Activated naive CD8-positive, alpha-beta T cell (primary cell): ENCODE results near the gene INPP1.
A peak's percentile ranks its signal among the peaks of the same experiment; 100 is the strongest.
"Not testable (repeated sequence)": the region's sequence is repeated elsewhere in the genome, so short reads cannot be mapped to it uniquely, and the experiment has no call there.

Experiments
- H3K27ac Mint-ChIP-seq: one replicate; pipeline ENCODE4 v1.8.0; 2021; ENCODE audit warnings: mixed read lengths
- H3K27me3 Mint-ChIP-seq: one replicate; pipeline ENCODE4 v1.8.0; 2021; ENCODE audit warnings: mixed read lengths
- H3K36me3 Mint-ChIP-seq: one replicate; pipeline ENCODE4 v1.8.0; 2021; ENCODE audit warnings: mixed read lengths
- H3K4me1 Mint-ChIP-seq: one replicate; pipeline ENCODE4 v1.8.0; 2021; ENCODE audit warnings: low read depth, mixed read lengths
- H3K4me3 Mint-ChIP-seq: one replicate; pipeline ENCODE4 v1.8.0; 2021; ENCODE audit warnings: mild to moderate bottlenecking, mixed read lengths
- H3K9me3 Mint-ChIP-seq: one replicate; pipeline ENCODE4 v1.8.0; 2021; ENCODE audit warnings: low read depth, mixed read lengths

The INPP1 gene

GRCh38 chr2:190343089-190343535 lies 277 bp upstream of the INPP1 start:
- Mint-ChIP-seq H3K27me3 (no peaks in the 10 kb centered on the region), H3K36me3 (no peaks in the 10 kb centered on the region), H3K27ac (peak overlapping the region; percentile 66), H3K9me3 (no peaks in the 10 kb centered on the region), H3K4me1 (peaks cover 13% of the 10 kb centered on the region), H3K4me3 (peak overlapping the region; percentile 88)

GRCh38 chr2:190344276-190344827 lies 963 bp downstream of the INPP1 start:
- H3K36me3 Mint-ChIP-seq = no peaks in the 10 kb centered on the region
- peaks cover 13% of the 10 kb centered on the region for H3K4me1 Mint-ChIP-seq
- no peaks in the 10 kb centered on the region for H3K9me3 Mint-ChIP-seq
- H3K4me3 Mint-ChIP-seq = peak overlapping the region; percentile 87
- no peaks in the 10 kb centered on the region for H3K27me3 Mint-ChIP-seq
- H3K27ac Mint-ChIP-seq = peak overlapping the region; percentile 64

- Mint-ChIP-seq H3K36me3 (no peaks in the 10 kb centered on the region), H3K4me1 (peaks cover 2% of the 10 kb centered on the region), H3K9me3 (no peaks in the 10 kb centered on the region), H3K4me3 (no peak overlapping the region), H3K27me3 (no peaks in the 10 kb centered on the region), H3K27ac (no peak overlapping the region)
Observed at GRCh38 chr2:190350371-190350770, 7.0 kb downstream of the INPP1 start.

DNA sequence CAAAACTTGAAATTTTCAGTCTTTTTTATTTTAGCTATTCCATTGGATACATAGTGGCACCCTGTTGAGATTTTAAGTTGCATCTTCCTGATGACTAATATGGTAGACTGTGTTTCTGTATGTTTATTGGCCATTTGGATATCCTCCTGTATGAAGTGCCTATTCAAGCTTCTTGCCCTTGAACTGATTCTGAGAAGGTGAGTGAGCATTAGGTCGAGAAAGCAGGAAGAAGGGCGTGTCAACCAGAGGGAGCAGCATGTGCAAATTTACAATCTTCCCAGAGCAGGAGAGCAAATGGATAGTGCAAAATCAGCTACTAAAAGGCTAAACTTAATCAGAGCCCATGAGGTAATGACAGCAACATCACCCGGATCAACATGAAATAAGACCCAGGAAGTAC lies 8.6 kb downstream of the INPP1 start:
- H3K36me3 Mint-ChIP-seq = no peaks in the 10 kb centered on the region
- no peaks in the 10 kb centered on the region for H3K27me3 Mint-ChIP-seq
- H3K4me1 Mint-ChIP-seq = no peaks in the 10 kb centered on the region
- no peak overlapping the region for H3K27ac Mint-ChIP-seq
- H3K9me3 Mint-ChIP-seq = no peaks in the 10 kb centered on the region
- H3K4me3 Mint-ChIP-seq = no peak overlapping the region

DNA sequence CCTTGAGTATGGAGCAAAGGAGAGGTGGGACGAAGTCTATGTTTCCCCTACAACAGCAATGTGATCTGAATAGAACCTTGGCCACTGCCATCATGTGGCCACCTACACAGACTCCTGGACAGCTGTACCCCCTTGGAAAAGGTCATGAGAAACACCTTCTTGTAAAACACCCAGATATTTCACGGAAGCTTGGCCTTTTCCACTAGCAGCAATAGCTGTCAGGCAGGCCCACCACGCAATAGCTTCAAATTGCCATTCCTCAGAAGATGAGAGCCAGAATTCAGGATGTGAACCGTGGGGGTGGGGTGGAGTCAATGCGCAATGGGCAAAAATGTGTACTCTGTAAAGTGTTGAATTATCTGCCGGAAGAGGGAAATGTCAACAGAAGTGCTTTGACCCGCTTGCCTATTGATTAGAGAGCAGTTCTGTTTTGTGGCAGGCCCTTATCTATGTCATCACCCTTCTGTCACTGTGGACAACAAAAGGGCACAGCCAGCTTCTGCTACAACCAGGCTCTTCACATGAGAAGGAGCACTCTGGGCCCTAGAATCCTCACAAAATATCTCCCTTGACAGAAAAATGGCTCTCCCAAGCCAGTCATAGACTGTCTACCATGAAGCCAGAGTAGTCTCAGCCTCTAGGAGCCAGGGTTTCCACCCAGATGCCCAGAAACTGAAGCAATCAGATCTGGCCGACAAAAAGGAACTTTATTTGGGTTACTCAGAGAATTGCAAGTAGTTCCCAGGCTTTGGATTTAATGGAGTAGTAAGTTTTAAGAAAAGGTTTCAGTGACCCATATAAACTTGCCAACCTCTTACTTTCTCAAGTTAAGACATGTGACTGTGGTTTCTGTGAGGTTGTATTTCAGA lies 9.5 kb downstream of the INPP1 start:
- Mint-ChIP-seq H3K27me3 (no peaks in the 10 kb centered on the region), H3K27ac (no peak overlapping the region), H3K4me3 (no peak overlapping the region), H3K36me3 (no peaks in the 10 kb centered on the region), H3K4me1 (no peaks in the 10 kb centered on the region), H3K9me3 (no peaks in the 10 kb centered on the region)

- Mint-ChIP-seq H3K4me1 (no peaks in the 10 kb centered on the region), H3K27ac (no peak overlapping the region), H3K9me3 (no peaks in the 10 kb centered on the region), H3K27me3 (no peaks in the 10 kb centered on the region), H3K36me3 (no peaks in the 10 kb centered on the region), H3K4me3 (no peak overlapping the region)
Observed at GRCh38 chr2:190353537-190353899, 10.1 kb downstream of the INPP1 start.

DNA sequence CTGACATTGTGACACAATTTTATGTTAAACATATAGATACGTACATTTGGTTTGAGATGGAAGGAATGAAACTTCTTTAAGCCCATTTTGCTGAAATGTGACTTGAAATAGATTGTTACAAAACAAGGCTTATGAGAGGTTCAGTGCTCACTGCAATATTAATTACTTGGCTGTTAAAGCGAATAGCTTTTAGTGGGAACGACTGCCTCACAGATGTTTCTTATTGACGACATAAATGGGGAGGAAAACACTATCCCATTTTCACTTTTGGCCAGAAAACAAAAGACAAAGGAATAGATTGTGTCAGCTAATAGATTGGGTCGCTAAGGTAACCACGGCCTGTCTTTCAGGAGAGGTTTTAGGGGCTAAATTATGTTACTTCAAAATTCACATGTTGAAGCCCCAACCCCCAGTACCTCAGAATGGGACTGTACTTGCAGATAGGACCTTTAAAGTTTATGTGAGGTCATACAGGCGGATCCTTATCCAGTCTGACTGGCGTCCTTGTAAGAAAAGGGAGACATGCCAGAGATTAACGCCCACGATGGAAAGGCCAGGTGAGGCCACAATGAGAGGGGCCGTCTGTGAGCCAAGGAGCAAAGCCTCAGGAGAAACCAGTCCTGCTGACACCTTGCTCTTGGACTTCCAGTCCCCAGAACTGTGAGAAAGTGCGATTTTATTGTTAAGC lies 10.8 kb downstream of the INPP1 start:
- no peak overlapping the region for H3K27ac Mint-ChIP-seq
- peaks cover 3% of the 10 kb centered on the region for H3K4me1 Mint-ChIP-seq
- H3K4me3 Mint-ChIP-seq = no peak overlapping the region
- no peaks in the 10 kb centered on the region for H3K27me3 Mint-ChIP-seq
- no peaks in the 10 kb centered on the region for H3K9me3 Mint-ChIP-seq
- no peaks in the 10 kb centered on the region for H3K36me3 Mint-ChIP-seq

- H3K4me3 Mint-ChIP-seq = no peak overlapping the region
- H3K4me1 Mint-ChIP-seq = peaks cover 21% of the 10 kb centered on the region
- H3K9me3 Mint-ChIP-seq = no peaks in the 10 kb centered on the region
- no peaks in the 10 kb centered on the region for H3K27me3 Mint-ChIP-seq
- no peak overlapping the region for H3K27ac Mint-ChIP-seq
- H3K36me3 Mint-ChIP-seq = no peaks in the 10 kb centered on the region
Observed at GRCh38 chr2:190355968-190356644, 12.7 kb downstream of the INPP1 start.

GRCh38 chr2:190357600-190357999 lies 14.2 kb downstream of the INPP1 start:
- Mint-ChIP-seq H3K27me3 (no peaks in the 10 kb centered on the region), H3K27ac (no peak overlapping the region), H3K4me3 (no peak overlapping the region), H3K9me3 (no peaks in the 10 kb centered on the region), H3K4me1 (peaks cover 32% of the 10 kb centered on the region), H3K36me3 (peaks cover 2% of the 10 kb centered on the region)

GRCh38 chr2:190358655-190359448 lies 15.5 kb downstream of the INPP1 start:
- Mint-ChIP-seq H3K4me1 (peaks cover 32% of the 10 kb centered on the region), H3K27ac (peak overlapping the region; percentile 54), H3K4me3 (peak overlapping the region; percentile 17)
- H3K9me3 Mint-ChIP-seq, H3K27me3 Mint-ChIP-seq, H3K36me3 Mint-ChIP-seq: not testable (repeated sequence)

DNA sequence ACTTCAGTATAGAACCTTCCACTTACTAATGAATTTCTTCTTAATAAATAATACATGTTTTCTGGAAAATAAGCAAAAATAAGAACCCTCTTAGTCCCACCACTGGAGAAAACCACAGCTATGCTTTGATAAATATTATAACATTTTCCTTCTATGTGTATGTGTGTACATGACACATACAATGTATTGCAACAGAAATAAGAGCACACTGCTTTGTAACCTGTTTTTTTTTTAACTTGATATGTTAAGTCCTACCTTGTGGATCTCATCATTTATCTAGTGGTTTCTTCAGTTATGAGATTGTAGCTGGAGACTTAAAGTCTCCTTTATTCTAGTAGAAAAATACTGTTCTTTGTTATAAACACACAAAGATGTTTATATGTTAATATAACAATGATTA lies 17.2 kb downstream of the INPP1 start:
- Mint-ChIP-seq H3K9me3 (no peaks in the 10 kb centered on the region), H3K27ac (peak overlapping the region; percentile 85), H3K4me1 (peaks cover 32% of the 10 kb centered on the region)

DNA sequence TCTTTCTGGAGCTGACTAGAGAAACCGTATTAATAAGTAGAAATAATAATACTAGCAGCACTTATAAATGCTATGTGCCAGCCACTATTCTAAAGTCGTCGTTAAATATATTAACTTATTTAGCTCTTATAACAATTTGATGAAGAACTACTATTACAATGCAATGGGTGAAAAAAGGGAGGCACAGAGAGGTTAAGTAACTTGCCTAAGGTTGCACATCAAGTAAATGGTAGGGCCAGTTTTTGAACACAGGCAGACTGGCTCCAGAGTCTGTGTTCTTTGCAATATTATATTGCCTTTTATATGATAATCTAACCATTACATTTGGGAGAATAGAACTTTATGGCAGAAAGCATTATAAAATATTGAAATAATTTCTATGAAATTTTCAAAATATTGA lies 17.6 kb downstream of the INPP1 start:
- no peak overlapping the region for H3K27ac Mint-ChIP-seq
- H3K4me1 Mint-ChIP-seq = peaks cover 32% of the 10 kb centered on the region
- no peaks in the 10 kb centered on the region for H3K27me3 Mint-ChIP-seq
- peaks cover 5% of the 10 kb centered on the region for H3K36me3 Mint-ChIP-seq
- peak overlapping the region; percentile 86 for H3K4me3 Mint-ChIP-seq
- no peaks in the 10 kb centered on the region for H3K9me3 Mint-ChIP-seq

More for the DNA sequence above, 17.2 kb downstream of the INPP1 start:
- peaks cover 5% of the 10 kb centered on the region for H3K36me3 Mint-ChIP-seq
- H3K27me3 Mint-ChIP-seq = no peaks in the 10 kb centered on the region
- H3K4me3 Mint-ChIP-seq = peak overlapping the region; percentile 86

GRCh38 chr2:190361572-190361971 lies 18.2 kb downstream of the INPP1 start:
- Mint-ChIP-seq H3K9me3 (no peaks in the 10 kb centered on the region), H3K27me3 (no peaks in the 10 kb centered on the region), H3K4me3 (no peak overlapping the region), H3K36me3 (peaks cover 5% of the 10 kb centered on the region), H3K4me1 (peaks cover 32% of the 10 kb centered on the region), H3K27ac (no peak overlapping the region)

GRCh38 chr2:190362894-190363293 lies 19.5 kb downstream of the INPP1 start:
- Mint-ChIP-seq H3K4me1 (peaks cover 32% of the 10 kb centered on the region), H3K27ac (no peak overlapping the region), H3K9me3 (no peaks in the 10 kb centered on the region), H3K4me3 (no peak overlapping the region), H3K36me3 (peaks cover 10% of the 10 kb centered on the region), H3K27me3 (no peaks in the 10 kb centered on the region)
